Activated CD4-positive, alpha-beta T cell treated with anti-CD3 and anti-CD28 coated beads, Interleukin-2, amount 50 U/mL, for 1 hour (primary cell): ENCODE measurements around the gene STUB1.

Experiments
- DNase-seq: peaks from one replicate; pipeline ENCODE4 v3.0.0-alpha.2; 2020

The STUB1 gene

DNA sequence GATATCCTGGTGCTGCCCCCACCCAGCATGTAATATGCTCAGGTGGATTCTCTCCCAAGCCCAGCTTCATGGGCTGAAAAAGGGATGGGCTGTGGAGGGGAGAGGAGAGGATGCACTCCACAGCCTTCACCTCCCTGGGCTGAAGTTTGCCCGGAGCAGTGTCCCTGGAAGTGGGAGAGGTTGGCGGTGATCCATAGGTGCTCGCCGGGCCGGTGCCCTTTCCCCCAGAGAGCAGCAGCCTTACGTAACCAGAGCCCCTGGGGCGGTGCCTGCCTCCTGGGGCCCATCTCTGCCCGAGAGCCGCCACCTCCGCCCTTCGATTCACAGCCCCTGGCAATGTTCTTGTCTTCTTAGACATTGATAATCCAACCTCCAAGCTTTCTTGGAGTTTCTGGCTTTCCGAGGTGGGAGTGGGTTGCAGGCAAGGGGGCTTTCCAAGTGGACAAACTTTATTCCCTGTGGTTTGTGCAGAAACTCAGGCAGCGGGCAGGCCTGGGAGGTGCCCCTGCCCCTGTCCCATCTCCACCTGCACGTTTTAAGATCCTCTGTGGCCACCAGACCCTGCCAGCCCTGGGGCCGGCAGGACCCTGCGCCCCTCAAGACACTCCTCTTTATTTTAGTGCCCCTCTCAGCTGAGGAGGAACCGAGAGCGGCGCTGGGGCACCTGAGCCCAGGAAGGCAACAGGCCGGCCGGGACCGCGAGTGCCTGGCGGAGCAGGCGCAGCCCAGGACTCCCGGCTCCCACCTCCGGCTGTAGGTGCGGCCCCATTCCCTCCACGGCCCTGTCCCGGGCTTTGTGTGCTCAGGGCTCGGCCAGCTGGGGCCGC is 34.1 kb upstream of the STUB1 start:
- DNase-seq = no peak

DNA sequence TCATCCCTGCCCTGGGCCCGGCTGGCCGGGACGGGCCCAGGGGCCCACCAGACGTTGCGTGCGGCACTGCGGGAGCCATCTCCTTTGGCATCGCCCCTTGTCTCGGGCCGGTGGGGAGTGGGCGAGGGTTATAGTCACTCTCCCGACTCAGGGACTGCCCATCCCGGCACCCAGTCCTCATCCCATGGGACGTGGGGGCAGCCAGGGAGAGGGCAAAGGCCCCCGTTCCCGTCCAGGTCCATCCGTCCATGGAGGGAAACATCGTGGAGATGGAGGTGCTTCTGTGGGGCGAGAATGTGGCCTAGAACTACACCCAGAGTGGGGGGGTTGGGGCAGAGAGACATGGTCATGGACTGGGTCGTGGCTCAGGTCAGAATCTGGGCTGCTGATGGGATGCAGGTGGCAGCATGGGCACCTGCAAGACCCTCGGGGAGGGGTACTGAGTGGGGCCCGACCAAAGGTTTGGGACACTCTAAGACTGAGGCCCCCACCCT is 33.5 kb upstream of the STUB1 start:
- DNase-seq = no peak

DNA sequence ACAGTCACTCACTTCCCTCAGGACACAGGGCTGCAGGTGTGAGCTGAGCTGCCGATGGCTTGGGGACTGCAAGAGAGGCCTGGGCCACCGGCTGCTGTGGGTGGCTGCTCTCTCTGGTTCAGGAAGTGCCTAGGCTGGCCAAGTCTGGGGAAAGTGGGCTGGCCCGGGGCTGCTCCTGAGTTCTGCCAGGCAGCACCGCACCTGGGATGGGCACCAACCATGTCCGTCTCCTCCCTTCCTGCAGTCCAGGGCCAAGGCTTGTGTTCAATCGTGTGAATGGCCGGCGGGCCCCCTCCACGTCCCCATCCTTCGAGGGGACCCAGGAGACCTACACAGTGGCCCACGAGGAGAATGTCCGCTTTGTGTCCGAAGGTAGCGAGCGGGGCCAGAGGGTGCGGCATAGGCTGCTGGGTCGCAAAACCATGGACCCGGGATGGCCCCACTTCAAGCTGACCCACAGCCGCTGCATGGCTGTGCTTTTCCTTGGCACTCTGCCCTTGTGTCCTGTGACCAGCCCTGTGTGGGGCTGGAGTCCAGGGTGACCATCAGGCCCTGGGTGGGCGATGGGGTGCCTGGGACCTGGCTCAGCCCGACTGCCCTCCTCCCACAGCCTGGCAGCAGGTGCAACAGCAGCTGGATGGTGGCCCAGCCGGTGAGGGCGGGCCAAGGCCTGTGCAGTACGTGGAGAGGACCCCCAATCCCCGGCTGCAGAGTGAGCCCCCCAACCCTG is 32.9 kb upstream of the STUB1 start:
- DNase-seq = no peak

DNA sequence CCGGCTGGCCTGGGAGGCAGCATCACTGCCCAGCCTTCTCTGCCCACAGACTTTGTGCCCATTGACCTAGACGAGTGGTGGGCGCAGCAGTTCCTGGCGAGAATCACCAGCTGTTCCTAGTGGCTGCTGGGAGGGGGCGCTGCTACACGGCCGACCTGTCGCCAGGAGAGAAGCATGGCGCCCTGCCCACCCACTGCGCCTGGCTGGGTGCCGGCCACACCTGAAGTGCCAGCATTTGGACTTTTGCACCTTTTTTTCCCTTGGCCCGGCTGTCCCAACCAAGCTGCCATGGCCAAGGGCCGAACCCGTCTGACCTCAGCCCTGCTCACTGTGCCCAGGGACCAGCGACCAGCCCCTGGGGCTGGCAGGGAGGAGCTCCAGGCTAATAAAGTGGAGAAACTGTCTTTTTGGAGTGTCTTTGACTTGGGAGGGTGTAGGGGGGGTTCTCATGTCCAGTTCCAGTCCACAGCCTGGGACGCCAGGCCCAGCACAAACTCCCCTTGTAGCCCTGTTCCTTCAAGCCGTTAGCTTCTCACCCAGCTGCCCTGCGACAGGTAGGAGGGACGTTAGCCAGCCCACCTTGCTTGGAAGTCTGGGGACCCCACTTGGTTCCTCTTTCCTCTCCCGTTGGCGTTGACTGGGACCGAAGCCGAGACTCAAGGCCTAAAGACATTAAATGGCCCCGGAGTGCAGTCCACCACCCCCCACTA is 32.0 kb upstream of the STUB1 start:
- DNase-seq = peak; percentile 38

DNA sequence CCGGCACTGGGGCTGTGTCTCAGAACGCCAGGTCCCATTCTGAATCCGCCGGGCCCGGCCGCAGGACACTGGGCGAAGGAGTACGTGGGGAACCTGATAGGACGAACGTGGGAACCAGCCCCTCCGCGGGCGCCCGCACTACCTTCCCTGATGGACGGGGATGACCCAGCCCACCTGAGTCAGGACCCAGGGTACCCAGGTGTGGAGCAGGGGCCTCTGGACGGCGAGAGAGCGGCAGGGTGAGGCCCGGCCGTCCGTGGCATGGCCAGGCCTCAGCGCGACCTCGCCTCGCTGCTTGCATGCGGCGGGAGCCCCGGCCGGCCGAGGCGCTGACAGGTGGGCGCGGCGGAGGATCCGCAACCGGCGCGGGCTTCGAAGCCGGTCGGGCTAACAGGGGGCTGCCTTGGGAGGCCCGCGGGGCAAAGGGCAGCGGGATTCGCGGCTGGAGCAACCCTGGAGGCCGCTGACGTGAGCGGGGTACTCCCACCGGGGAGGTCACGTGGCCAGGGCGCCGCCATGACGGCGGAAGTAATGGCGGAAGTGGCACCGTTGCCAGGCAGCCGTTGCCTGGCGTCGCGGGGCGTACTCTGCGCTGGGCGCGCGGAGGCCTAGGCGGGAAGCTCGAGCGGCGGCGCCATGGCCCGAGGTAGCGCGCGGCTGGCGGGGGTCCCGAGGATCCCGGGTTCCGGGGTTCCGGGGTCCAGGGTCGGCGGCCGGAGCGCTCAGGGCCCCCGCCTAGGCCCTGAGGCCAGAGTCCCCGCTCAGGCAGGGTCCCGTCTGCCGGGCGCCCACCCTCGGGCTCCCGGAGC is 31.2 kb upstream of the STUB1 start, which contains the start of gene WDR90:
WDR90 (plus strand) TSS at position 585 of the 809 bp plus-strand sequence; CDS start at position 637, 52 bp downstream.
- DNase-seq = peak; percentile 89

DNA sequence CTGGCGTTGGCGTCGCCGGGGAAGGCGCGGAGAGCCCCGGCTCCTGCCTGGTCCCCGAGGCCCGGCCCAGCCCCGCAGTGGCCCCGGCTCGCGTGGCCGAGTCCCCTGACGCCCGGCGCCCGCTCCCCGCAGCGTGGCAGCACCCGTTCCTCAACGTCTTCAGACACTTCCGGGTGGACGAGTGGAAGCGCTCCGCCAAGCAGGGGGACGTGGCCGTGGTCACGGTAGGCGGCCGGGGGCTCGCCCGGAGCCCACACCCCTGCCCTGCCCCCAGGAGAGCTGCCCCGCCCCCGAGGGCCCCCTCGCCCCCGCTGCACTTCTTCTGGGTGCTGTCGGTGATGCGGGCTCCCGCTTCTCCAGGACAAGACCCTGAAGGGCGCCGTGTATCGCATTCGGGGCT is 30.6 kb upstream of the STUB1 start:
- no peak for DNase-seq

DNA sequence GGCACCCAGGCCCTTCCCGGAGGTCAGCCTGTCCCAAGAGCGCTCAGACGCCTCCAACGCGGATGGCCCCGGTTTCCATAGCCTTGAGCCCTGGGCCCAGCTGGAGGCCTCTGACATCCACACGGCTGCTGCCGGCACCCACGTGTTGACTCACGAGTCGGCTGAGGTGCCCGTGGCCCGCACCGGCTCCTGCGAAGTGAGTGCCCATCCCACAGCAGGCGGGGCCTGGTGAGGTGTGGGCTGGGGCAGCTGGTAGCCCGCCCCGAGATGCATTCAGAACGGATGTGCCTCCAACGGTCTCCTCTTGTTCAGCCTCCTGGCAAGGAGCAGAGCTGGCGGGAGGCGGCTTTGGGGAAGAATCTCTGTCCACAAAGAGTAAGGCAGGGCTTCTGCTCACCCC is 28.4 kb upstream of the STUB1 start:
- no peak for DNase-seq

DNA sequence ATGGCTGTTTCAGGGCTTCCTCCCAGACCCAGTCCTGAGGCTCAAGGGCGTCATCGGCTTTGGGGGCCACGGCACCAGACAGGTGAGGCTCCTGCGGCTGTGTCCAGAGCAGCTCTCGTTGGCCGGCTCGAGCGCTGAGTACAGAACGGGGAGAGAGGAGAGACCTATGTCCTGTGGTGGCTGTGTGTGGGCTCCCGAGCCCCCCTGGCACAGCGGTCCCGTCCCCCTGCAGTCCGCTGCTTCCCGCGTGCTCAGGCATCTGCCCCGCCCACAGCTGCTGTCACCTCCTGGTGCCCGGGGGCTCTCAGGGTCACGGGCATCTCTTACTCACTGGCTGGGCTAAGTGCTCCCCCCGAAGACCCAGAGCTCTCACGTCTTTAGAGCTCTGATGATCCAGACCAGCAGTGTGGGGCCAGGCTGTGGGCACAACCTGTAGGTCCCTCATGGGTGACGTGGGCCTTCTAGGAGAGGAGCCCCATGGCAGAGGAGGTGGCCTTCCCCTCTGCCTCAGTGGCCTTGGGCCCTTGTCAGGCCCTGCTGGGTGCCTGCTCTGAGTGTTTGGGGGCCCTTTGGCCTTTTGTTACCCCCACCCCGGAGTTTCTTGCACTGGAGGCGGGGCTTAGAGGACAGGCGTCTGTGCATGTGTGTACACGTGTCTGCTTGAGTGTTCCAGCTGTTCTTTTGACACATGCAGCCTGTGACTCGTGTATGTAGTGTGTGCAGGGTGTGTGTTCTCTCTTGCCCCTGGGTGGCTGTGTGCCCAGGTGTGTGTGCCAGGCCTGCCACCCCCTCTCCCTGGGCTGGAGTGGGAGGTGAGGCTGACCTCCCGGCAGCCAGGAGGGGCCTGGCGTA is 27.5 kb upstream of the STUB1 start:
- no peak for DNase-seq

DNA sequence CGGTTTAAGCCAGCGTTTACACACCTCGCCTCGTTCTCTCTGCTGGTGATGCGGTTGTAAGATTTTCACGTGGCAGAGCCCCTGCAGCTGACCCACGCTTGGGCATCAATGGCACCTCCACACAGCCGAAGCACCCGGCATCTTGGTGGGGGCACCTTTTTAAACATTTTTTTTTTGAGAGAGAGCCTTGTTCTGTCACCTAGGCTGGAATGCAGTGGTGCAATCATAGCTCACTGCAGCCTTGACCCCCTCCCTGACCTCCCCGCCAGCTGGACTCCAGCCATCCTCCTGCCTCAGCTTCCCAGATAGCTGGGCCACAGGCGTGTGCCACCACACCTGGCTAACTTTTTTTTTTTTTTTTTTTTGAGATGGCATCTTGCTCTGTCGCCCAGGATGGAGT is 26.2 kb upstream of the STUB1 start:
- no peak for DNase-seq

DNA sequence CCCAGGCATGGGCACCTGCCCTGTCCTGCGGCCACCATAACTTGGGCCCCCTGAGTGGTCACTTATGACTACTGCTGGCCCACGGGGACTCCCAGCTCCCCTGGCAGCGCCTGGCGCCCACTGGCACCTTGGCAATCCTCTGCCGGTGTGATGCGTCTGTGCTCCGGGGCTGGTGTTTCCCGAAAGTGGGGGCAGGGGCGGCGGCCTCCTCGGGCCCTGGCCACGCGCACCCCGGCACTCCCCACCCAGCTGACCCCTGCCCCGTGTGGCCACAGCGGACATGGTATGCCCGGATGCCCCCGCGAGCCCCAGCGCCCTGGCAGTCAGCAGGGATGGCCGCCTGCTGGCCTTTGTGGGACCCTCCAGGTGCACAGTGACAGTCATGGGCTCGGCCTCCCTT is 22.7 kb upstream of the STUB1 start:
- no peak for DNase-seq

DNA sequence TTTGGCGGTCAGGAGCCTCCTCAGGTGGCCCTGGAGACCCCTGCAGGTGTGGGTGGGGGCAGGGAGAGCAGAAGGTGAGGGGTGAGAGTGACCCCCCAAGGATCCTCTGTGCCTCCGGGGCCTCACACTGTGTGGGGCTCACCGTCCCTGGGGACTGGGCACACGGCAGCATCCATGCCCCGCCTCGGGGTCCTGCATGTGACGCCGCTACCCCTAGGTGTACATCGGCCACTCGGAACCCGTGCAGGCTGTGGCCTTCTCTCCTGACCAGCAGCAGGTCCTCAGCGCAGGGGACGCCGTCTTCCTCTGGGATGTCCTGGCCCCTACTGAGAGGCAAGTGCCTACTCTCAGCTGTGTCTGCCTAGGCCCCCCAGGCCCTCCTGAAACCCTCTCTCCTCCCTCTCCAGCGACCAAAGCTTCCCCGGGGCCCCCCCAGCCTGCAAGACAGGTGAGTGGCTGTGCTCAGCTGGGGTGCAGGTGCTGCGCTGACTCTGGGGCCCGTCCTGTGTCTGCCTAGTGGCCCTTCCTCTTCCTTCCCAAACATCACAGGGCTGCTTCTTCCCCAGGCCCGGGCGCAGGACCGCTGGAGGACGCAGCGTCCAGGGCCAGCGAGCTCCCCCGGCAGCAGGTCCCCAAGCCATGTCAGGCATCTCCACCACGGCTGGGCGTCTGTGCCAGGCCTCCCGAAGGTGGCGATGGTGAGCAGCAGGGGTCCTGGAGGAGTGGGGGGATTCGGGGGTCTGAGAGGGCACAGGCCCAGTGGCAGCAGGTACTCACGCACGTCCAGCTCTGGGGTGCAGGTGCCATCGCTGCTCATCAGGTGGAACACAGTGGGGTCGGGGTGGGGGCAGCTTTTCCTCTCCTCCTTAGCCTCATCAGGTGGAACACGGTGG is 21.3 kb upstream of the STUB1 start:
- DNase-seq = no peak

DNA sequence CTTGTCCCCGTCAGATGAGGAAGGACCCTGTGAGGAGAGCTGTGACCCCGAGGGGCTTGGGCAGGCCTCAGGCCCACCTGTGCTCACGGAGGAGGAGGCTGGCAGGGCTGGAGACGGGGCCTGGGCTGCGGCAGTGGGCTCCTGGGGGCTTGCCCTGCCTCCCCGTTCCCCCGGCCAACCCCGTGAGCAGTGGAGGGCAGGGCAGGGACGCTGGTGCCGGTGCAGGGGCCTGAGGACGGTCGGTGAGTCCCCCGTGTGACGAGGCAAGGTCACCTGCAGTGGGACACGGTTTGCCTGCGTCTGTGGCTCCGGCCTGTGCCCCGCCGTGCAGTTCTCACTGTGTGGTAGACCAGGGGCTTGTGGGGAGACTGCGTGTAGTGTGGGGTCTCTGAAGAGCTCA is 20.6 kb upstream of the STUB1 start:
- DNase-seq = no peak

DNA sequence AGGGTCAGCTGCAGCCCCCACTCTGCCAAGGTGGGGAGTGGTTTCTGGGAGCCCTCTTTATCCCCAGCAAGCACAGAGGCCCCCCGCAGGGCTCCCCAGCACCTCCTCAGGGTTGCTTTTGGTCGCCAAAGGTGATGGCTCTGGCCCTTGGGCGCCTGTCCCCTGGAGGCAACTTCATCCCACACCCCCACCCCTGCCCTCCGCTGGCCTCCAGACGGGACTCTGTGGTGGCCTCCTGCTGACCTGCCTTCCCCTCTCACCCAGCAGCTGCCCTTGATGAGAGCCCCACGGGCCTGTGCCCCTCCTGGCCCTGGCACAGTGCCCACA is 20.1 kb upstream of the STUB1 start:
- DNase-seq = no peak

DNA sequence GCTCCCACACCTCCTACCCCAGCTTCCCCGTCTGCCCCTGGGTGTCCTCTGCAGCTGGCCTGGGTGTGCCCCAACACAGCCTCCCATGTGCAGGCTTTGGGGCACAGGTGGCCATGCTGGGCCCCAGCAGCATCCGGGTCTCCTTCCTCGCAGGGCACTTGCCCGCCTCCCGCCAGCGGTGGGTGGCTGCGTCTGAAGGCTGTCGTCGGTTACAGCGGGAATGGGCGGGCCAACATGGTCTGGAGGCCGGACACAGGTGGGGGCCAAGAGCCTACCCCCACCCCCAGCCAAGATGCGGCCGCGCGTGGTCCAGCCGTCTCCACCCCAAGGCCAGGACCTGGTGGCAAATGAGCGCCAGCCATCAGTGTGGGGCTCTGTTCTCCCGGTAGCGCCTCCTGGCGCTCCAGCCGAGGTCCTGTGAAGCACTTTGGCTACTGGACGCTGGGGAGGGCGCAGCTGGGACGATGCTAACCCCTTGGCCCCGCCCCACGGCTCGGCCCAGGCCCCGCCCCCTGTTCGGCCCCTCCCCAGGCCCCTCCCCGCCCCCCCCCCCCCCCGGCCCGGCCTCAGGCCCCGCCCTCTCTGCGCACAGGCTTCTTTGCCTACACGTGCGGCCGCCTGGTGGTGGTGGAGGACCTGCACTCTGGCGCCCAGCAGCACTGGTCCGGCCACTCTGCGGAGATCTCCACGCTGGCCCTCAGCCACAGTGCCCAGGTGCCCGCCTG is 19.6 kb upstream of the STUB1 start:
- peak; percentile 65 for DNase-seq

DNA sequence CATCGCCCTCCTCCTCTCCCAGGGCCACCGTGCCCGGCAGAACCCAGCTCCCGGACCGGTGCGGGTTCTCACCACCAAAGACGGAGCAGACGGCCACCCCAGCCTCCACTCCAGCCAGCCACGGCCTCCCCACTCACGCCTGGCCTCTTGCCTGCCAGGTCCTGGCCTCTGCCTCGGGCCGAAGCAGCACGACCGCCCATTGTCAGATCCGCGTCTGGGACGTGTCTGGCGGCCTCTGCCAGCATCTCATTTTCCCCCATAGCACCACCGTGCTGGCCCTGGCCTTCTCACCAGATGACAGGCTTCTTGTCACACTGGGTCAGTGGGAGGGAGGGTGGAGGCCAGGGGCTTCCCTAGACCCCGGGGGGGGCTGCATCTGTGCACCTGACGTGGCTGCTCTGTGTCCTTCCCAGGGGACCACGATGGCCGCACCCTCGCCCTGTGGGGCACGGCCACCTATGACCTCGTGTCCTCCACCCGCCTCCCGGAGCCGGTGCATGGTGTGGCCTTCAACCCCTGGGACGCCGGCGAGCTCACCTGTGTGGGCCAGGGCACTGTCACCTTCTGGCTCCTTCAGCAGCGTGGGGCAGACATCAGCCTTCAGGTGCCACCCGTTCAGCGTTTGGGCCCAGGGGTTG is 18.9 kb upstream of the STUB1 start:
- DNase-seq = no peak

DNA sequence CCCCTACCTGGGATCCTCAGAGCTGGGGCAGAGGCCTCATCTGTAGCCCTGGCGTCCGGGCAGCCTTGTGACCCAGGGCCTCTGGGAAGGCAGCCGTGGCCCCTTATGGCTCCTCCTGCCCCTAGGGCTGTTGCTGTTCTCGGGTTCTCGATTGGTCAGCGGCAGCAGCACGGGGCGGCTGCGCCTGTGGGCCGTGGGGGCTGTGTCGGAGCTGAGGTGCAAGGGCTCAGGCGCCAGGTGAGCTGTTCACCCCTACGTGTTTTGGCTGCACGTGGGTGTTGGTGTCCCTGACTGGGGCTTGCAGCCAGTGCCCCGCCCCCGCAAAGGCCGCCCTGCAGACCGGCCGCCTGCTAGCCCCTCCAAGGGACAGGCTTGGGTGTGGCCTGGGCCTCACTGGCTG is 18.1 kb upstream of the STUB1 start:
- DNase-seq = no peak

DNA sequence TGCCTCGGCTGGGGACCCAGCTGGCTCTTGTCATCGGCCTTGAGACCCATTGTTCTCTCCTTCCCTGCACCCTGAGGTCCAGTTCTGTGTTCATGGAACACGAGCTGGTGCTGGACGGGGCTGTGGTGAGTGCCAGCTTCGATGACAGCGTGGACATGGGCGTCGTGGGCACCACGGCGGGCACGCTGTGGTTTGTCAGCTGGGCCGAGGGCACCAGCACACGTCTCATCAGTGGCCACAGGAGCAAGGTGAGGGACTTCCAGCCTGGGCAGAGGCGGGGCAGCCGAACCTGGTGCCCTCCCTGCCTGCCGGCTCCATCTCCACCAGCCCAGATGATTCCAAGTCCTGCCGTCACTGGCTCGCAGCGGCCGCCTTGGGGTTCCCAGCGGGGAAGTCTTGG is 17.6 kb upstream of the STUB1 start:
- DNase-seq = no peak

DNA sequence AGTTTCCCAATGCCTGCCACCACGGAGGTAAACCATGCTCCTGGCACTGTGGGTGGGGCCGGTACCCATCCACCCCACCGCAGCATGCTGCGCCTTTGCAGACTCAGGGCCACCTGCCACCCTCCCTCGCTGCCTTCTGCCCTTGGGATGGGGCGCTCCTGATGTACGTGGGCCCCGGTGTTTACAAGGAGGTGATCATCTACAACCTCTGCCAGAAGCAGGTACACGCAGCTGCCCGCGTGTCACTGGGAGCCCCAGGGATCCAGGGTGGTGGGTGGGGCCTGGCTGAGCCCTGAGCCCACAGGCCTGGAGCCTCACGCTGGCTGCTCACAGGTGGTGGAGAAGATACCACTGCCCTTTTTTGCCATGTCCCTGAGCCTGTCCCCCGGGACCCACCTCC is 13.6 kb upstream of the STUB1 start:
- no peak for DNase-seq

DNA sequence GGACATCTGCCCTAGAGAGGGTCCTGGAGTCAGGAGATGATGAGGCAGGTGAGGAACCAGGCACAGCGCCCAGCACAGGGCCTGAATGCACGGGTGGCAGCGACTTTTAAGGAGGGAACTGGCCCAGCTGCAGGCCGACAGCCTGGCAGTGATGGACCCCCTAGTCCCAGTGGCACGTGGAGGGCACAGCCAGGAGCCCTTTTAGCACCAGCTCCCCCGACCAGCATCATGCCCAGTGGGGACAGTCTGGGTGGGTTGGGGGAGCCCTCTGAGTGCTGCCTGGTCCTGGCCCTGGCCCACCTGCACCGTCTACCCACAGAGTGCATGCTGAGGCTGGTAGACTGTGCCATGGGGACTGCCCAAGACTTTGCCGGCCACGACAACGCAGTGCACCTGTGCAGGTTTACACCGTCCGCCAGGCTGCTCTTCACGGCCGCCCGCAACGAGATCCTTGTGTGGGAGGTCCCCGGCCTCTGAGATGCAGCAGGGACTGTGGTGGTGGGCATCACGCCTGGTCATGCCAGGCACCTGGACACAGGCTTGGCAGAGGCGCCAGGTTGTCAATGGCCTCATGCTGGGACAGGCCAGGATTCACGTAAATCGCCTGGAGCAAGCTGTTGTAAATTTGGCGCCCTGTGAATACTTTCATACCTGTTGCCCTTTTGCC is 13.0 kb upstream of the STUB1 start:
- DNase-seq = no peak
